Cardiac muscle cell (in vitro differentiated cells and primary cell): ENCODE measurements around the gene HAPLN3. TPM values are rescaled to one million over a fixed set of nuclear protein-coding genes. Genes with fewer than 3 reads are reported as not detected.
A peak's percentile ranks its signal among the peaks of the same experiment; 100 is the strongest.

Source experiments
- DNase-seq, 2 donors: peaks; one replicate each; pipeline versions ENCODE4 v3.0.0 to v3.0.0-alpha.2; 2010 to 2017; ENCODE audit warnings: low read depth in 1 of 2, low spot score in 1 of 2
- H3K27ac ChIP-seq: fragments of 200-600 bp; sonication (generic); 2 replicates; pipeline ENCODE4 v1.5.1; 2016
- H3K27me3 ChIP-seq: fragments of 200-600 bp; sonication (generic); 2 replicates; pipeline ENCODE4 v1.6.0; 2016; ENCODE audit warnings: control low read depth
- H3K36me3 ChIP-seq: fragments of 200-600 bp; sonication (generic); 2 replicates; pipeline ENCODE4 v1.5.1; 2016; ENCODE audit warnings: control low read depth
- H3K4me1 ChIP-seq: fragments of 200-600 bp; sonication (generic); 2 replicates; pipeline ENCODE4 v1.8.1; 2017; ENCODE audit warnings: low read depth, mild to moderate bottlenecking, mixed run types
- H3K4me3 ChIP-seq: fragments of 200-600 bp; sonication (generic); 2 replicates; pipeline ENCODE4 v1.5.1; 2016; ENCODE audit warnings: mild to moderate bottlenecking
- H3K9me3 ChIP-seq: fragments of 200-600 bp; sonication (generic); 2 replicates; pipeline ENCODE4 v1.5.1; 2017; ENCODE audit warnings: low read depth, mild to moderate bottlenecking, control low read depth
- CTCF ChIP-seq: IDR thresholded peaks from 2 replicates; pipeline ENCODE4 v1.5.1; 2012; ENCODE audit warnings: low read depth, mild to moderate bottlenecking, low read length
- polyA plus RNA-seq: library from polyadenylated mRNA; unstranded; fragments of >200 nt; fragmentation: Nextera tagmentation; extraction: Ambion mirVana; gene quantifications from 2 replicates; pipeline ENCODE4 v1.2.1, GENCODE V29; 2016
- total RNA-seq: library from RNA; depleted of rRNA; stranded (reverse); fragments of >200 nt; gene quantifications from 2 replicates; pipeline ENCODE4 v1.2.3, GENCODE V29; 2016

HAPLN3 gene
- total and polyA plus RNA-seq, 2 experiments from 2014 or later: 6.8 to 21.7 TPM

- DNase-seq: no peak
- Histone ChIP-seq H3K36me3 (peaks cover 12% of the 10 kb centered on the region), H3K9me3 (no peaks in the 10 kb centered on the region), H3K27ac (peak overlapping the region; percentile 36), H3K4me1 (peaks cover 16% of the 10 kb centered on the region), H3K27me3 (peaks cover 11% of the 10 kb centered on the region), H3K4me3 (no peak overlapping the region)
- TF ChIP-seq CTCF: no peak
These were observed 1.8 kb upstream of the HAPLN3 start for GRCh38 chr15:88897142-88897455.

GRCh38 chr15:88896333-88897033 is 1.1 kb upstream of the HAPLN3 start:
- peak in 1 of 2 donors; percentile 28 for DNase-seq
- H3K4me1 ChIP-seq: peaks cover 16% of the 10 kb centered on the region
- peaks cover 11% of the 10 kb centered on the region for H3K27me3 ChIP-seq
- peaks cover 7% of the 10 kb centered on the region for H3K36me3 ChIP-seq
- no peak for TF ChIP-seq CTCF
- no peaks in the 10 kb centered on the region for H3K9me3 ChIP-seq
- no peak overlapping the region for H3K4me3 ChIP-seq
- peak overlapping the region; percentile 36 for H3K27ac ChIP-seq

DNA sequence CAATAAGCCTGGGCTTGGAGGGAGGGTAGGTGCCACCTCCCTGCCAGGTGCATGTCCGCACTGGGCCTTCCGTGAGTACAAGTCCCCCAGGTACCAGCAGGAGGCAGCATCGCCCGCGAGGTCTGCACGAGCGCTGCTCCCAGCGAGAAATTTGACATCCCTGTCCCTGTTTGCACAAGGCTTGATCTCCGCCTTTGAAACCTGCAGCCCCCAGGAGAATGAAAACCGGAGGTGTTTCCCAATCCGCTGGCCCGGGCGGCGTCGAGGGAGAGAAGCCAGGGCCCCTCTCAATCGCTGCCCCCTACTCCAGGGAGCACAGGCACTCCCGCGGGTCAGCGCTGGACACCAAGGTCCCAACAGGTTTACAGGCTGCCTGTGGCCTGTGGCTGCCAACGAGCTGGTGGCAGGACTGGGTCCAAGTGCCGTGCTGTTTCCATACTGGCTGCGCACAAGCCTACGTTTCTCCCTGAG is 961 bp downstream of the HAPLN3 start:
- peaks cover 16% of the 10 kb centered on the region for H3K4me1 ChIP-seq
- peaks cover 11% of the 10 kb centered on the region for H3K27me3 ChIP-seq
- H3K36me3 ChIP-seq: peaks cover under 1% of the 10 kb centered on the region
- DNase-seq: peak; percentile 58 to 78
- peak; percentile 80 for TF ChIP-seq CTCF
- no peaks in the 10 kb centered on the region for H3K9me3 ChIP-seq
- H3K4me3 ChIP-seq: peak overlapping the region; percentile 17
- no peak overlapping the region for H3K27ac ChIP-seq

- Histone ChIP-seq H3K36me3 (no peaks in the 10 kb centered on the region), H3K4me3 (no peak overlapping the region), H3K9me3 (no peaks in the 10 kb centered on the region), H3K27ac (no peak overlapping the region), H3K4me1 (peaks cover 7% of the 10 kb centered on the region), H3K27me3 (peaks cover 11% of the 10 kb centered on the region)
- no peak for DNase-seq
- no peak for TF ChIP-seq CTCF
These were observed 3.6 kb downstream of the HAPLN3 start for GRCh38 chr15:88891540-88892254.

GRCh38 chr15:88890495-88890894 is 4.8 kb downstream of the HAPLN3 start:
- no peaks in the 10 kb centered on the region for H3K4me1 ChIP-seq
- H3K4me3 ChIP-seq: no peak overlapping the region
- H3K27ac ChIP-seq: no peak overlapping the region
- DNase-seq: no peak
- H3K27me3 ChIP-seq: peaks cover 11% of the 10 kb centered on the region
- no peaks in the 10 kb centered on the region for H3K9me3 ChIP-seq
- no peak for TF ChIP-seq CTCF
- no peaks in the 10 kb centered on the region for H3K36me3 ChIP-seq
